Left hindlimb (tissue), 1 donor: ENCODE data around the gene CUTA.
A peak's percentile ranks its signal among the peaks of the same experiment; 100 is the strongest.

Experiments used
- DNase-seq: peaks from one replicate; pipeline ENCODE4 v3.0.0-alpha.2; 2018

The CUTA gene

GRCh38 chr6:33420491-33421343 is 2.8 kb upstream of the CUTA start:
- DNase-seq = no peak

- peak; percentile 83 for DNase-seq
Observed at GRCh38 chr6:33419580-33420490, 1.9 kb upstream of the CUTA start, which contains the start of gene SYNGAP1. SYNGAP1 (plus strand) TSS chr6:33420065; CDS start chr6:33420265, 200 bp downstream.

GRCh38 chr6:33418690-33419291 is 884 bp upstream of the CUTA start:
- DNase-seq = peak; percentile 33

GRCh38 chr6:33417128-33417902 is 592 bp downstream of the CUTA start:
- DNase-seq = no peak

- peak; percentile 25 for DNase-seq
Observed at GRCh38 chr6:33416386-33417127, 1.4 kb downstream of the CUTA start.

- DNase-seq = peak; percentile 18
Observed at GRCh38 chr6:33415831-33416230, 2.1 kb downstream of the CUTA start.

- peak; percentile 35 for DNase-seq
Observed at GRCh38 chr6:33414592-33415271, 3.2 kb downstream of the CUTA start.

GRCh38 chr6:33413241-33414120 is 4.4 kb downstream of the CUTA start:
- peak; percentile 19 for DNase-seq

- peak; percentile 21 for DNase-seq
Observed at GRCh38 chr6:33412140-33413009, 5.5 kb downstream of the CUTA start.

- no peak for DNase-seq
Observed at GRCh38 chr6:33411632-33412005, 6.3 kb downstream of the CUTA start.

GRCh38 chr6:33410711-33411631 is 6.9 kb downstream of the CUTA start, which contains the start of gene PHF1:
PHF1 (plus strand) TSS chr6:33411014; CDS start chr6:33412264, 1,250 bp downstream.
- DNase-seq = no peak

GRCh38 chr6:33410050-33410710 is 7.7 kb downstream of the CUTA start:
- DNase-seq = peak; percentile 99

- peak; percentile 6 for DNase-seq
Observed at GRCh38 chr6:33407132-33407718, 10.7 kb downstream of the CUTA start.

- no peak for DNase-seq
Observed at GRCh38 chr6:33406126-33406525, 11.8 kb downstream of the CUTA start.

GRCh38 chr6:33405386-33405940 is 12.4 kb downstream of the CUTA start:
- DNase-seq = peak; percentile 18

- DNase-seq = peak; percentile 16
Observed at GRCh38 chr6:33404884-33405283, 13.0 kb downstream of the CUTA start.
